Activated gamma-delta T cell treated with Interleukin-2 at 50 U/mL for 16 hours (primary cell): ENCODE results near the gene UBASH3B.
"Not testable (repeated sequence)": the region's sequence is repeated elsewhere in the genome, so short reads cannot be mapped to it uniquely, and the experiment has no call there.

Experiments used
- DNase-seq: peaks from one replicate; pipeline ENCODE4 v3.0.0-alpha.2; 2020

UBASH3B gene

DNA sequence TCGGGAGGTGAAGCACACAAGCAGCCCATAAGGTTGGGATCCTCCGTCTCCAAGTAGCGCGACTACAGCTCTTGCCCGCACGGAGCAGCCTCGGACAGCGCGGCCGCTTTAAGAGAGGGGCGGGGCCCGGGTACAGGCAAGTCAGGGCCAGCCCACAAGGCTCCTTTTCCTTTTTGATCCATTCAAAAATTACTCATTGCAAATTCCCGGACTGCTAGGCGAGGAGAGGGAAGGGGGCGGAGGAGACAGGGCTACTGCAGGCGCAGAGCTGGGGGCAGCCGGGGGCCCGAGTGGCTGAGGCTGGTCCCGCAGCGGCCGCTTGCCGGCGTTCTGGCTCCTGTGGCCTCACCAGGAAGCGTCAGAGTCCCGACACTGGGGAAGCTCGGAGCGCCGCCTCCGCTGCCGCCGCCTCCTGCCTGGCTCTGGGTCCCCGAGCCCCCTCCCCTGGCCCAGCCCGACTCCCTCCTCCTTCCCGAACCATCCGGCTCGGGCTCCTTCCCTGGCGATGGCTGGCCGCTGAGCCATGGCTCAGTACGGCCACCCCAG lies at the start of gene UBASH3B:
Gene UBASH3B (plus strand): TSS at position 196 of the 546 bp plus-strand sequence. CDS start 328 bp downstream, at position 524.
- DNase-seq = peak; percentile 52

- not testable (repeated sequence) for DNase-seq
Measured at GRCh38 chr11:122607162-122607561, 48.4 kb upstream of the UBASH3B start.

GRCh38 chr11:122612123-122612824 lies 43.2 kb upstream of the UBASH3B start:
- no peak for DNase-seq

DNA sequence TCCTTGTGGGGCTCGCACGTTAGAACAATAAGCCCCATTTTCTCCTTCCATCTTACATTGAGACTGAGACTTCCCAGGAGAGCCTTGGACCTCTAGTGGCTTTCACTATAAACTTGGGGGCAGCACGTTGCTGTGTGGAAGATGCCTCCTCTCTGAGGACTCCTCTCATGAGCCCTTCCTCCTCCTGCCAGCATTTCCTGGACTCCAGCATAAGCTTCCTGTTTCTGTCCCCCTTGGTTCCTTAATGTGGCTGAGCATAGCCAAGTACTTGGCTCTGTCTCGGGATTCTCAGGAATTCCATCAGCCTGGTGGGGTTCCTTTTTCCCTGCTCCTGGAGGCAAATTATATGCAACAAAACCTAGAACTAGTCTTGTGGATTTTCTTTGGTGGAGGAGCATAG lies 38.8 kb upstream of the UBASH3B start:
- no peak for DNase-seq

- no peak for DNase-seq
Measured at GRCh38 chr11:122617297-122617696, 38.2 kb upstream of the UBASH3B start.

GRCh38 chr11:122617926-122618325 lies 37.6 kb upstream of the UBASH3B start:
- DNase-seq = no peak

GRCh38 chr11:122618927-122619326 lies 36.6 kb upstream of the UBASH3B start:
- DNase-seq = no peak

DNA sequence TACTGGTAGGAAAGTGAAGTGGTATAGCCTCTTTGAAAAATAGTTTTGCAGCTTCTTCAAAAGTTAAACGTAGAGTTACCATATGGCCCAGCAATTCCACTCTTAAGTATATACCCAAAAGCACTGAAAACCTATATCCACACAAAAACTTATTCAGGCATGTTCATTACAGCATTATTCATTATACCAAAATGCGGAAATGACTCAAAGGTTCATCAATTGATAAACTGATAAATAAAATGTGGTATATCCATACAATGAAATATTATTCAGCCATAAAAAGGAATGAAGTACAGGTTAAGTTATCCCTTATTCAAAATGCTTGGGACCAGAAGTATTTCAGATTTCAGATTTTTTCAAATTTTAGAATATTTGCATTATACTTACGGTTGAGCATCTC lies 35.8 kb upstream of the UBASH3B start:
- DNase-seq = no peak

- DNase-seq = not testable (repeated sequence)
Measured at GRCh38 chr11:122625501-122625900, 30.0 kb upstream of the UBASH3B start.

DNA sequence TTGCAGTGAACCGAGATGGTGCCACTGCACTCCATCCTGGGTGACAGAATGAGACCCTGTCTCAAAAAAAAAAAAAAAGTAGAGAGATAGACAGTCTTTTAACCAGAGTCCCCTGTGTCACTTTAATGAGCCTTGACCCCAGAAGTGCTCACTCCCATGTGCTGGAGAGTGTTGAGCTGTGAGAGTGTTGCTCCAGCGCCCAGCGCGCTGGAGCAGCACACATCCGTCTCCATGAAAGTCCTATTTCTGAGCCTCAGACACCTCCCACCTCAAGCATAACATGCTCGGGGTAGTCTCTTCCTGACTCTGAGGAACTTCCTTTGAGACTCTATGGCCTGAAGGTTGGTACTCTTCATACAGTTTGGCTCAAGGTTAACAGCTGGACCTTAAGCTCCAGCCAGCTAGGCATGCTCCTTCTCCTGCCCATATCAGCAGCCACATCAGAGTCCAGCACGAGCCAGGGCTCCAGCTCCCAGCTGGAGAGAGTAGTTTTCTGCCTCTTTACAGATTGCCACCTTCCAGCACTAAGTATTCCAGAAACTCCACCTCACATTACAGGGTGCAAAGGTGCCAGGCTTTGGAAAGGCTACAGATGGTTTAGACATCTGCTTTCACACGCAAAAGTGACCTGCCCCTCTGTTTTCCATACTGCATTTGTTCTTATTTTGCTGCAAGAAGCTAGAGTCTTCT lies 29.4 kb upstream of the UBASH3B start:
- no peak for DNase-seq

DNA sequence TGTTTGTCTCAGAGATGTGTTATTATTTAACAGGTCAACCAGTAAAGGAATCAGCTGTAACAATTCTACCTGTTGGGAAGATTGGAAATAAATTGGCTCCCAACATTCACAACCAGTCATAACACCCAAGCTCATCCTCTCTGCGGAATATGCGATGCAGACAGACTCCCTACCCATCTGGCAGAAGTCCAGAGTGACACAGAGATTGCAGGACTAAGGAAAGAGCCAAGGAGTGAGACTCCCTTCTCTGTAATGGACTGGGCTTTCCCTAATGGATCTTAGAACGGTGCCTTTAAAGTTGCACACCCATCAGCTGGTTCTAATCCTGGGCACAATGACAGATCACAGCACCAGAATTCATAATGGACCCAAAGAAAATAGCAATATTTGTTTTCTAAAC lies 27.8 kb upstream of the UBASH3B start:
- no peak for DNase-seq

DNA sequence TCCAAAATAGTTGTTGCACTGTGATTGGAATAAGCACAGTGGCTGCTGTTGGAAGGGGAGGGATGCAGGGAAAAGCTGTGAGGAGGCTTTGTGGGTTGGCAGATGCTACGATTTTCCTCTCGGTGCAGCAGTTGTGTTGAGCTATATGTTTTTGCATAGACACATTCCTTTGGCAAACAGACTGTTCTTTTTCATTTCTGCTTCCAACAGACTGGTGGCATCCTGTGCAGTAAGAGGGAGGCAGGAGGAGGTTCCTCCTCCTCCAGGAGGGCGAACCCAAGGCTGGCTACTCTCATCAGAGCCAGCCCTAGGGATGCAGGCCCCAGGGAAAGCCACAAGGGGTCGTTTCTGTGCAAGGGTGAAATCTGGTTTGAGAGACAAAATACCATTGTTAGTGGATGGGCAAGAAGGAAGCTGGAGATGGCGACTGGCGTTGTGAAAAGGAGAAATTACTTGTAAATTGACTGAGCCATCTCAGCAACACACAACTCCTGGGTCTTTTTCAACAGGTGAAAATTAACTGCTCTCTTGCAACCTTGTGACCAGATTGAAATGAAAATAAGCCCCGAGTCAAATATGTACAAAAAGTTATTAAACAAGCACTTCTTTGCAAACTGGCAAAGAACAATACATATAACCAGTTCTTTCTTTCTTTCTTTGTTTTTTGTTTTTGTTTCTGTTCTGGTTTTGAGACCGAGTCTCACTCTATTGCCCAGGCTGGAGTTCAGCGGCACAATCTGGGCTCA lies 26.5 kb upstream of the UBASH3B start:
- DNase-seq = peak; percentile 71

- DNase-seq = no peak
Measured at GRCh38 chr11:122632181-122632824, 23.2 kb upstream of the UBASH3B start.

DNA sequence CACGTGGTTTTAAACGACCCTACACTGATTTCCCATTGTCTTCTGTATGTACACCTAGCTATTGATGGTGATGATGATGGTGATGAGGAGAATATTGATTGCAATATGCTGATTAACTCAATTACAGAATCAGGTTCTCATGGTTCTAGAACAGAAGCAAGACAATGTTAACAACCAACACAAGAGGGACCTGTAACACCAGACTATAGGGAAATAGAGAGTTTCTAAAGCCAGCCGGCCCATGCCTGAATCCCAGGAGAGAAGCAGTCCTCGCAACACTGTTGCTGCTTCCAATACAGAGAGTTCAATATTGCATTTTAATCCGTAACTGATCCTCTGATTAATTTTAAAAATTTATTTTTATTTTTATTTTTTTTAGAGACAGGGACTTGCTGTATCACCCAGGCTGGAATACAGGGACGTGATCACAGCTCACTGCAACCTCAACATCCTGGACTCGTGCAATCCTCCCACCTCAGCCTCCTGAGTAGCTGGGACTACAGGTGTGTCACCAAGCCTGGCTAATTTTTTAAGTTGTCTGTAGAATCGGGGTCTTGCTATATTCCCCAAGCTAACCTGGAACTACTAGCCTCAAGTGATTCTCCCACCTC lies 22.2 kb upstream of the UBASH3B start:
- DNase-seq = no peak

DNA sequence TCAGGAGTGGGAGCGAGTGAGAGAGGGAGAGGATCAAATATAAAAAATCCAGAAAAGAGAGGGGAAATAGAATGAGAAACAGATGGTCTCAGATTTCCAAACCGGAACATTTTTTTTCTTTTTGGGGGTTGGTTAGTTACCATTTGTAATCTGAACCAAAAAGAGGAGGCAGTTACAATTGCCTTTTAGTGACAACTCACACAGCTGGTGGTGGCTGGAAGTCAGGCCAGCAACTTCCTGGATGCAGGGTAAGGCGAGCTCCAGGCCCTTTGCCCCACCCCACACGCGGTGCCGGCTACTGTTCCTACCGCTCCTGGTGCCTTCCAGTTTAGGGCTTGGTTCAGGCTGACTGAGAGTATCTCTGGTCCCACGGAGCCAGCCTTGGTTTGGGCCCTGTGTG lies 21.0 kb upstream of the UBASH3B start:
- no peak for DNase-seq

DNA sequence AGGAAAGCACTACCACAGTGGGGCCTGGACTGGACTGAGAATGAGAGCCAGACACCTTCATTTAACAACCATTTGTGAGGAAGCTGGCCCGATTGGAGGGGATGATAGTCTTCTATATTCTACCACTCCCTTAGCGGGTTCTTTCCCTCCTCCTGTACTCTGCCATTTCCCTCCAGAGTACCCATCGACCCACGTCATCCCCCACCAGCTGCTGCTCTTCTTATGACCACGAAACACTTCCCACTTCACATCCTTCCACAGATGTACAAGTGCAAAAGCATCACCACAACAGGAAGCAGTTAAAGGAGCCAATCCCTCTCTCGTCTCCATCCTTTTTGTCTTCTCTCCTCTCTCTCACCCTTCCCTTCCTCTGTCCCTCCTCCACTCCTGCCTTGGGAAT lies 18.0 kb upstream of the UBASH3B start:
- no peak for DNase-seq

DNA sequence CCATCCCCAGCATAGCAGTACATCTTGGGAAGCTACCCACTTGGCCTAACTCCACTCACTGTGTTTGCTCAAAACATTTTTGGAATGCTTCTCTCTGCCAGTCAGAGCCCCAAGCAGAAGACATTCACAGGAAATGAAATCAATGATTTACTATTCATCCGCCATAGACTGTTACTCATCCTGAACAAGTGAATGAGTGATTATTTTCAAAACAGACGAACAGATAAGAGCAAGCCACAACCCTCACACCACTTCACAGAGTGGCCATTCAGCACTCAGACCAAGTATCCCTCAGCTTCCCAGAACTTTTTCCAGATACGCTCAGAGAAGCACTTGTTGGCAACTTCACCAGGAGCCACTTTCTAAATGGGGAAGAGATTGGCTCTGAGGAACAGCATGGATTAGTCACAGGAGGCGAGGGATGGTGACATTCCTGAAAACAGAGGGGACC lies 13.0 kb upstream of the UBASH3B start:
- DNase-seq = no peak

DNA sequence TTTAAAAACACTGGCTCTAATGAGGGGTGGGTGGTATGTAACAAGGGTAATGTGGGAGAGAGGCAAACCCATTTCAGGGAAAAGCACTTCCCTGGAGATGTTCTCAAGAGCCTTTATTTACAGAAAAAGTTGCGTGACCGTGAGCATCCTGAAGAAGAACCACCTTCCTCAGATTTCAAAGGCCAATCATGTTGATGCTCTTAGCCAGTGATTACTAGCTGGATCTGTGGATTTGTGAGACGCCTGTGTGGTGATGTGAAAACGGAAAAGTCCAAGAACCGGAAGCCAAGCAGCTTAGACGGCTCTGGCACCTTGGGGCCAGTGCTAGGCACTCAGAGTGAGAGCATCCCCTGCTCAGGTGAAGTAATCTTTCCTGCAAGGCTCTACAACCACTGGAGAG lies 12.6 kb upstream of the UBASH3B start:
- DNase-seq = no peak

GRCh38 chr11:122645847-122646246 lies 9.7 kb upstream of the UBASH3B start:
- no peak for DNase-seq

GRCh38 chr11:122646549-122647340 lies 8.8 kb upstream of the UBASH3B start:
- DNase-seq = no peak

GRCh38 chr11:122647736-122648275 lies 7.7 kb upstream of the UBASH3B start:
- DNase-seq = no peak
